GM19099 (cell line): ENCODE measurements around the gene MYOF.

ENCODE experiments used
- POLR2A ChIP-seq: IDR thresholded peaks from 3 replicates; pipeline ENCODE4 v1.6.1; 2011; ENCODE audit warnings: low read depth; ENCODE audit not compliant: insufficient read length; ENCODE audit errors: extremely low read depth

Gene MYOF

DNA sequence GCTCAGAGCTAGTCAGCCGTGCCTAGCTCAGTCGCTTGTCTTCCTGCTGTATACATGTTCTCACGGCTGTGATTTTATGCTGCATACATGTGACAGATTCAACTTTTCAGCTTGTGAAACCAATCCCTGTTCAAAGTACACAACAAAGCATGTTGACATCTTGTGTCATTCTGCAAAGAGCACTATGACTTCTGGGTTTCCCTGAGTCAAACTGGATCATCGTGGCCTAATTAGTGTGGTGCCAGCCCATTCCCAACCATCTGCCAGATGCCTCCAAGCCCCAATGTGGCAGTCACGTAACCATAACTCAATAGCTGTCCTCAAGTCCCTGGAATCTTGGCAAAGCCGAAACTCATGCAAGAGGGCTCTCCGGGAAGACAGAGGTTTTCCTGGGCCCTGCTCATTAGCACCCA lies 144.8 kb downstream of the MYOF start:
- no peak for TF ChIP-seq POLR2A

DNA sequence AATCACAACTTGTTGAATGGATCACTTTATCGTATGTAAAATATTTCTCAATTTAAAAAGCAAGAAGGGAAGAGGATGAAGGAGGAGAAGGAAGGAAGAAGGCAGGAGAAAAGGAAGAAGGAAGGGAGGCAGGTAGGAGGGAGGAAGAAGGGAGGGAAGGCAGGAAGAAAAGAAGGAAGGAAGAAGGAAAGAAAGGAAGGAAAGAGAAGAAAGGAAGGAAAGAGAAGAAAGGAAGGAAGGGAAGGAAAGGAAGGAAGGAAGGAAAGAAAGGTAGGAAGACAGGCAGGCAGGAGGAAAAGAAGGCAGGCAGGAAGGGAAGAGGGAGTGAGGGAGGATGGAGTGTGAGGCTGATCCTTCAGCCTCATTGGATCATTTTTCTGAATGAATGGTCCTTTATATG lies 145.5 kb downstream of the MYOF start:
- no peak for TF ChIP-seq POLR2A

DNA sequence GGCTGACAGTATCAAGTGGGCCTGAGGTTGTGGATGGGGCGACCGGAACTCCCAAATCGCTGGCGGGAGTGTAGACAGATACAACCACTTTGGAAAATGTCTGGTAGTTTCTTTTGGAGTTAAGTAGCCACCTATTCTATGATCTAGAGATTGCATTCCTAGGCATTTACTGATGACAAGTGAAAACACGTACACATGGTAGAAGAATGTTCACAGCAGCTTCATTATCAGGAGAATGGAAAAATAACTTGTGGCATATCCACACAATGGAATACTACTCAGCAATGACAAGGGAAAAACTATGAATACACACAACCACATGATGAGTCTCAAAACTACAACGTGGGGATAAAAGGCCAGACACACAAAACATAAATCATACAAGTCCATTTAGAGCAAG lies 146.0 kb downstream of the MYOF start:
- TF ChIP-seq POLR2A, result no peak

DNA sequence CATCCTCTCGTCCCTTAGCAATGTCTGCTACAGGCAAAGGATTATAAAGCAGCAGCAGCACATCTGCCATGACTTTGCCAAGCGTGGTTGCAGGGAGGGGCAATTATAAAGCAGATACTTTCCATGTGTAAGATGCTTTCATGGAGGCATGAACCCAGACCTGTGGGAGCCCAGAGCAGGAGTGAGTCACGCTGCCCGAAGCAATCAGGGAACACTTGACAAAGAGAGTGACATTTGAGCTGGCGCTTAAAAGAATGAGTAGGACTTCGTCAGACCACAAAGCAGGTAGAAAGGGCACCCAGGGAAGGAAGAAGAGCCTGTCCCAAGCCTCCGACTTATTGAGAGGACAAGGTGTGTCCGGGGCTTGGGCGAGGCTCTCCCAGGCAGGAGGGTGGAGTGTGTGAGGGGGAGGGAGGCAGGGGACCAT lies 147.2 kb downstream of the MYOF start:
- TF ChIP-seq POLR2A, result no peak

- TF ChIP-seq POLR2A, result no peak
Measured at GRCh38 chr10:93334181-93334580, 148.0 kb downstream of the MYOF start.

GRCh38 chr10:93333278-93333978 lies 148.7 kb downstream of the MYOF start:
- no peak for TF ChIP-seq POLR2A

- TF ChIP-seq POLR2A, result no peak
Measured at GRCh38 chr10:93330824-93331223, 151.3 kb downstream of the MYOF start.

DNA sequence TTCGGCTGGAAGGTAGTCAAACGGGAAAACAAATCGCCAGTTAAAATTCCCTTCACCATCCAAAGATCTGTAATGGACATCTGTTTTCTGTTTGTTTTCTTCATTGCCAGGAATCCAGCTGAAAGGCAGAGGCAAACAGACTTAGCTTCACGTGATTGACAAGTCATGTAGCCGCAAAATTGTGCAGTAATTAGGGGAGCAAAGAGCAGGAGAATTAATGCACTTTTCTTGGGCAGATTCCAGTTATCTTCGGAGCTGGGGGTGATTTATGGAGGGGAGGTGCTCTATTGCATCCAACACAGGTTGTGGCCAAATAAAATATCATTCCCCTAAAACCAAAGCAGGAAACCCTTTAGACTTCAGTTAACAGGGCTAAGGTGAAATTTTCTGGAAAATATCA lies 162.2 kb downstream of the MYOF start:
- no peak for TF ChIP-seq POLR2A

- no peak for TF ChIP-seq POLR2A
Measured at GRCh38 chr10:93319096-93319495, 163.0 kb downstream of the MYOF start.

DNA sequence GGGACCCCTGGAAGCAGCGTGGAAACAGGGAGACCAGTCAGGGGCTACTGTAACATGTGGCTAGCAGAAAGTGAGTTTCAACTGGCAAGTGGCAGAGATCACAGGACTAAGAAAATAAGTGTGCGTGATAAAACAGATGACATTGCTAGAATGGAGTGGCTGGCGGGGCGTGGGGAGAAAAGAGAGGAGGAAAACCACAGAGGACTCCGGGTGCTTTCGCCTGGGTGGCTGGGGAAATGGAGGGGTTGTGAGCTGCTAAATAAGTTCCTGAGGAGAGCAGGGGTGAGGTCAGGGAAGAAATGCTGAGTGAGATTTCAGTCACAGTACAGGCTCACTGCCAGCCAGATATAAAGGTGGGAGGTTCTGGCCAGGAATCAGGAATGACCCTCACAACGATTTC lies 166.9 kb downstream of the MYOF start:
- no peak for TF ChIP-seq POLR2A

DNA sequence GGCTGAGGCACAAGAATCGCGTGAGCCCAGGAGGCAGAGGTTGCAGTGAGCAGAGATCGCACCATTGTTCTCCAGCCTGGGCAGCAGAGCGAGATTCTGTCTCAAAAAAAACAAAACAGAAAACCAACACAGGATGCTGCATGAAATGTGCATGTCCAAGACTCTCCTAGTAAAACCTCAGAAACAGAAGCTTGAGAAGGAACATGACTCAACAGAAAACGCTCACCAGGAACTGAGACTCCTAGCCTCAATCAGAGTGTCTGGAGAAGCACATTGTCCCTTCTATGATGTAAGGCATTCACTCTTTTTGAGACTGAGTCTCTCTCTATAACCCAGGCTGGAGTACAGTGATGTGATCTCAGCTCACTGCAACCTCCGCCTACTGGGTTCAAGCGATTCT lies 168.3 kb downstream of the MYOF start:
- no peak for TF ChIP-seq POLR2A

- no peak for TF ChIP-seq POLR2A
Measured at GRCh38 chr10:93309062-93309461, 173.1 kb downstream of the MYOF start.

DNA sequence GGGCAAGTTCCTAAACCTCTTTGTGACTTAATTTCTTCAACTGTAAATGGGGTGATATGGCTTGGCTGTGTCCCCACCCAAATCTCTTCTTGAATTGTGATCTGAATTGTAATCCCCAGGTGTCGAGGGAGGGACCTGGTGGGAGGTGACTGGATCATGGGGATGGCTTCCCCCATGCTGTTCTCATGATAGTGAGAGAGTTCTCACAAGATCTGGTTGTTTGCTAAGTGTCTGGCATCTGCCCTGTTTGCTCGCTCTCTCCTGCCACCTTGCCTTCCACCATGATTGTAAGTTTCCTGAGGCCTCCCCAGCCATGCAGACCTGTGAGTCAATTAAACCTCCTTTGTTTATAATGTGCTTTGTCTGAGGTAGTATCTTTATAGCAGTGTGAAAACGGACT lies 177.0 kb downstream of the MYOF start:
- TF ChIP-seq POLR2A, result no peak

DNA sequence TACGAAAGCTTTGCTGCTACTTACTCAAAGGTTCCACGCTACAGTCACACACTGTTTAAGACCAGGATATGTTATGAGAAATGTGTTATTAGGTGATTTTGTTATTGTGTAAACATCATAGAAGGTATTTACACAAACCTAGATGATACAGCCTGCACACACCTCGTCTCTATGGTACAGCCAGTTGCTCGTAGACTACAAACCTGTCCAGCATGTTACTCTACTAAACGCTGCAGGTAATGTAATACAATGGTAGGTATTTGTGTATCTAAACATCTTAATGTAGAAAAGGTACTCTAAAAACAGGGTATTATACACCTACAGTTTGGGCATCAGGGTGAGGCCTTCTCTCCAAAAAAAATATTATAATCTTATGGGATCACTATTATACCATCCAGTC lies 181.2 kb downstream of the MYOF start:
- TF ChIP-seq POLR2A, result no peak

DNA sequence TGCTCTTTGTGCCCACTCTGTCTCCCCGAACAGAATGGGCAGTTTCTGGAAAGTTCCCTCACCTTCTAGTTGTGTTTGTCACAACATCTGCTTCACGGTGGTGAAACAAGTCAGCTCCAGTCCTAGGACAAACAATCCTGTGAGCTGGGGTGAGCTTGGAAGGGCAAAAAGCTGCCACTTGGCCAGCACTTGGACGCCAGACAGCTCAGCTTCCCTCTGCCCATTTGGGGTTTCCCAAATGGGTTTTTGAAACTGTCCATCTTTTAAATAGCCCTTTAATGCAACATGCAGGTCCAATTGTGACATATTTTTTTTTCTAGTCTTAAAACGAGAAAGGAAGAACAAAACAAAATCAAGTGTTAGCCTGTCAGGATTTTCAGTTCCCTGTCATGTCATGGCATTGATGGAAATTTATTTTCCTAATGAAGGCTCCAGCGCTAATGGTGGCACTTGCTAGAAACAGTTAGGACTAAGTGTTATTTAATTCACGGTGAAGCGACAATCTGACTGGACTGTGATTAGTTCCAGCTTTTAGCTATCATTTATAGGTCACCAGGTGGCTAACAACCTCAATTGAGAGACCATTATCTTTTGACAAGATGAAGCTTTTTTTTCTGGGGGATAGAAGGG lies 181.7 kb downstream of the MYOF start:
- TF ChIP-seq POLR2A, result no peak

- TF ChIP-seq POLR2A, result no peak
Measured at GRCh38 chr10:93299606-93300287, 182.4 kb downstream of the MYOF start.

DNA sequence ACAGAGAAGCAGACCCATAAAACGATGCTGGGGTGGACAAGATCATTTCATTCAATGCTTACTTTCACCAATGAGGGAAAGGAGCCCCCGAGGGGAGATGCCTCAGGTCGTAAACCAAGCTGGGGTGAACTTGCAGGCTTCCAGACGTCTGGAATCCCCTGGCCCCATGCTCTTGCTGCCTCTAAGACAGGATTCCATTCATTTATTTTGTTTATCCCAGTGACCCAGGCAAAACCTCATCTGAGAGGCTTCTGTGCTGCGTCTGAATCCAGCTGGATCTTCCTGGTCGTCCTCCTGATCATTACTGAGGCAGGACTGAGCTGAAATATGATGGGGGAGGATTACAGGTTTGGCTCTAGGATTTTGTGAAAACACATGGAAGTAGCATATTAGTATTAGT lies 182.9 kb downstream of the MYOF start:
- TF ChIP-seq POLR2A, result no peak

DNA sequence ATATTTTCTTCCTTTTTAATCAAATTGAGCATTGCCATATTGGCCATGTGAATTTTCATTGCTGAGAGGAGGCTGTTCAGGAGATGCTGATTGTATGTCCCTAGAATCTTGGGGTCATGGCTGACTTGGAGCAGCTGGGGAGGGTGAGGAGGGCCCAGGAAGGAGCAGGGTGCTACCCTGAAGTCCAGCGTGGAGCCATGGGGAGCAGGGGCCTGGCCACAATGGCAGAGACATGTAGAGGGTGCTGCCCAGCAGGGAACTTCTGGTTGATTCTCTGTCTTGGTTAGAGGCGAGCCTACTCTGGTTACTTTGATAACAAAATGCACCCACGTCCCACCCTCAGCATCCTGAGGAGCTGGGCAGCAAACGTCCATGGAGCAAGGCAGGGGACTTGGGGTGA lies 186.0 kb downstream of the MYOF start:
- no peak for TF ChIP-seq POLR2A
